ENCODE results near the gene HOXB2.
"Not testable (repeated sequence)": the region's sequence is repeated elsewhere in the genome, so short reads cannot be mapped to it uniquely, and the experiment has no call there.

Gene HOXB2

DNA sequence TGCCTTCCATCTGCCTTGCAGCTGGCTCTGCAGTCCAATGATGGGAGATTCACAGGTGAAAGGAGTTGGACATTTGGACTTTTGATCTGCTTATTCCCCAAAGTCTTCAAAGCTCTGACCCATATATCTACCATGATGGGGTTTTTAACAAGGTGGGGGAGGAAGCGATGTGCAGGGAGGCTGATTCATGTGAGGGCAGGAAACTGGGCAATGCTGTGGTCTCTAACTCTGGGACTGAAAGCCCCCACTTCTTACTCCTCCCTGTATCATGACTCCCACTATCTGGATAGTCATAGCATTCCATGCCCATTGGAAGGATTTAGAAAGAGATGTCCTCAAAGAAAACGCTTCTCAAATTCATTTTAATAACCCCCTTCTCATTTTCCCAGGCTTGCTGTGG is 30.4 kb downstream of the HOXB2 start:
- no peak for DNase-seq (ENCODE audit: low spot score)

DNA sequence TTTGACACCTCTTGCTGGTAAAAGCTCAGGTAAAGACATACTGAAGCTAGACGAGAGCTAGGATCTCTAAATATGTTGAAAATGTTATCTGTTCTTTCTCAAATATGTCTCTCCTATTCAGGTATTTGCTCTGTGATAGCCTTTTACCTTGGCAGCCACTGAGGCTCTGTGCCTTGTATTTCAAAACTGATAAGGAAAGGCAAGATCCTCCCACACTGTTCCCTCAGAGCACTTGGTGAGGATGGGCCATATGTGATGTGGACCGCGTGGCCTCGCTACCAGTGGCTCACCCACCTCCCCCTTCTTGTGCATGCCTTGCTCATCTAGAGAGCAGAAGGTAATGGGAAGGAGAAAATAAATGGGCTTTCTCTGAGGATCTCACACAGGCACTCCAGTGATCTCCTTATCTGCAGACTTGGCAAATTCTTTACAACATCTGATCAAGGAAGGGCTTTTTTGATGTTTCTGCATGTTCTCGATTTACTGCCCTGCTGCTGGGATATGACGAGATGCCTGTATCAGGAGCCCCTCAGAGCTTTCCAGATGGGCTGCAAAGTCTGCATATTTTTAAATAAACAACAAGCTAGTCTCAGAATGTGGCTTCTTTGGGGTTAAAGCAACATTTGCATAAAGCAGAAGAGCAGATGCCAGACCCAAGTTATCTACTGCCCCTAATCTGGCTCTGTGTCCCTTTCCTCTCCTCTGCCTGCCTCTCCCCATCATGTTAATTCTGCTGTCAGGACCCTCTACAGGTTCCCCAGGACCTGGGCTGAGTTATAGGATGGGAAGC is 31.0 kb downstream of the HOXB2 start:
- no peak for DNase-seq (ENCODE audit: low spot score)

DNA sequence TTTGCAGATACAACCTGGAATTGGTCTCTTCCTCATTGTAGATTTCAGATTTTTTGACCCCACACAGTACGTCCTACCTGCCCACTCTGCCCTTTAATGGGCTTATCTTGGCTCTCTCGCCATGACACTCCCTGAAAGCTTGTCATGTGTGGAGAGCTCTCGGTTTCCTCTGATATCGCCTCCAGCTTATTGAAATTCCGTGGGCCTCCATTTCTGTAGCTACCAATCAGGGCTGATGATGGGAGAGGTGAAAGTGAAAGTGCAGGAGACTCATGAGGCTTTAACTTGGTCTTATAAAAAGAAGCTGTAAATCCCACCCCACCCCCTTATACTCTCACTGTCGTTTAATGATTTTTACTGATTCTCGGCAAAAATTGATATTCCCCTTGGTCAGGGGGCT is 31.8 kb downstream of the HOXB2 start:
- DNase-seq (ENCODE audit: low spot score), result no peak

DNA sequence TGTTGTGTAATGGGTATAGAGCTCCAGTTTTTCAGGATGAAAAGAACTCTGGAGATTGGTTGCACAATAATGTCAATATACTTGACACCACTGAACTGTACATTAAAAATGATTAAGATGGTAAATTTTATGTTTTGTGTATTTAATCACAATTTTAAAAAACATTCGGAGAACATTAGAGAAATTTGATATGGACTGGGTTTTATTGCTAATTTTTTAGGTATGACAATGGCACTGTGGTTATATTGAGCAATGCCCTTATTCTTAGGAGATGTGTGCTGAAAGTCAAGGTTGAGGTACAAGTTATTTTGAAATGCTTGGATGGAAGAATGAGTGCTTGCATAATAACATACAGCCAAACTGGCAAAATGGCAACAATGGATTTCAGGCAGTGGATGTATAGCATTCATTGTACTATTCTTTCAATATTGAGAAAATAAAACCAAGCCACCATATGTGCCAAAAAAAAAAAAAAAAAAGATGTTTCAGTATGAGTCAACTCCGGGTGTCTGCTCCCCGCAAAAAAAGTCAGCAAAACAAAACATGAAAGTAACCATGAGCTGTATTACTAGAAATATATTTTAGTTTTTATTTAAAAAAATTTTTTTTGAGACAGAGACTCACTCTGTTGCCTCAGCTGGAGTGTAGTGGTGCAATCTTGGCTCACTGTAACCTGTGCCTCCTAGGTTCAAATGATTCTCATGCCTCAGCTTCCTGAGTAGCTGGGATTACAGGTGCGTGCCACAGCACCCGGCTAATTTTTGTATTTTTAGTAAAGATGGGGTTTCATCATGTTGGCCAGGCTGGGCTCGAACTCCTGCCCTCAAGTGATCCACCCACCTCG is 33.9 kb downstream of the HOXB2 start:
- no peak for DNase-seq (ENCODE audit: low spot score)

DNA sequence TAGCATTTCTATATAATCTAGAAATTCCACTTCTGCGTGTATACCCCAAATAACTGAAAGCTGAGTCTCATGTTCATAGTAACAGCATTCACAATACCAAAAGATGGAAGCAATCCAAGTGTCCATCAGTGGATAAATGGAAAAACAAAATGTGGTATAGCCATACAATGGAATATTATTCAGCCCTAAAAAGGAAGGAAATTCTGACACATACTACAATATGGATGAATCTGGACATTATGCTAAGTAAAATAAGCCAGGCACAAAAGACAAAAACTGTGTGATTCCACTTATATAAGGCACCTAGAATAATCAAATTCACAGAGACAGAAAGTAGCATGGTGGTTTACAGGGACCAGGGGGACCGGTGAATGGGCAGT is 34.5 kb downstream of the HOXB2 start:
- DNase-seq (ENCODE audit: low spot score), result no peak

DNA sequence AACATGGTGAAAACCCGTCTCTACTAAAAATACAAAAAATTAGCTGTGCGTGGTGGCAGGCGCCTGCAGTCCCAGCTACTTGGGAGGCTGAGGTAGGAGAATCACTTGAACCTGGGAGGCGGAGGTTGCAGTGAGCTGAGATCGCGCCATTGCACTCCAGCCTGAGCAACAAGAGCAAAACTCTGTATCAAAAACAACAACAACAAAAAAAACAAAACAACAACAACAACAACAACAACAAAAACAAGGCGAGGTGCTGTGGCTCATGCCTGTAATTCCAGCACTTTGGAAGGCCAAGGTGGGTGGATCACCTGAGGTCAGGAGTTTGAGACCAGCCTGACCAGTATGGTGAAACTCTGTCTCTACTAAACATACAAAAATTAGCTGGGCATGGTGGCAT is 35.2 kb downstream of the HOXB2 start:
- not testable (repeated sequence) for DNase-seq (ENCODE audit: low spot score)

DNA sequence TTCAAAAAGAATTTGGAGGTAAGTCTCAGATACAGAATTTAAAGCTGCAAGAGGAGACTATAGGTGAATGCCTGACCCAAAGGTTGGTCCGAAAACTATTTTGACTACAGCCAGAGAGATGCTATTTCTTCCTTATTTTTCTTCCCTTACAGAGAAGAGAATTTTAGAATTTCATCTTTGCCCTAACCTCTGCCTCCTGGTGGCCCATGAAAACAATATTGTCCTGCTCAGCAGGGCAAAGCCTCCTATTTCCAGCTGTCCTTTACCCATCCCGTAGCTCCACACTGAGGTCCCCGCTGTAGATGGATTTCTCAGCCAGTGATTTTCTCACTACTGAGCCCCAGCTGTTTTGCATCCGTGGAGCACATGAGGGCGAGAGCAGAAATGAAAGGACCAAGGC is 38.7 kb downstream of the HOXB2 start:
- DNase-seq (ENCODE audit: low spot score), result no peak

DNA sequence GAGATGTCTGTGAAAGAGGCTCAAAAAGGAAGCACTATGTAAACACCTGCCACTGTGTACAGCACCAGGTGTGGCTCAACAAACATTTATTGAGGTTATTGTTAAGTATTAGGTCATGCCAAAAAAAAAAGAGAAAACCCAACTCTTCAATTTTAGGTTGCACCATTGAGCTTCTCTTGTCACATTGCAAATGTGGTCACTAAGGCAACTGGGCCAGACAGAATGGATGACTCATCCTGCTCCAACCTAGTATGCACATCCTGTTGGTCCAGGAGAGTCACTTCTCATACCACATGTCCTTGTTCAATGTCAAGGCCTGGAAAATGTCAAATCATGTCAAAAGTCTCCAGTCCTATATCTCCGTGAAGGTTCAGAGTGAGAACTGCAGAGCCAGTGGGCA is 39.1 kb downstream of the HOXB2 start:
- no peak for DNase-seq (ENCODE audit: low spot score)

DNA sequence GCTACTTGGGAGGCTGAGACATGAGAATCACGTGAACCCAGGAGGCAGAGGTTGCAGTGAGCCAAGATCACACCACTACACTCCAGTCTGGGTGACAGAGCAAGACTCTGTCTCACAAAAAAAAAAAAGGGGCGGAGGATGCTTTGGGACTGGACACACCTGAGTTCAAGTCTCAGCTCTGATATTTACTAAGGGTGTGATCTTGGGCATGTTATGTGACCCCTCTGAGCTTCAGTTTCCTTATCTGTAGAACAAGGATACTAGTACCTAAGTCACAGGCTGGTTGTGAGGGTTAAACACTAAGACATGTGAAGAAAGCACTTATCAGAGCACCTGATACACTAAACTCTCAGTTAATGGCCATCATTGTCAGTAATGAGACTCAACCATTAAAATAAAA is 40.0 kb downstream of the HOXB2 start:
- DNase-seq (ENCODE audit: low spot score), result no peak

DNA sequence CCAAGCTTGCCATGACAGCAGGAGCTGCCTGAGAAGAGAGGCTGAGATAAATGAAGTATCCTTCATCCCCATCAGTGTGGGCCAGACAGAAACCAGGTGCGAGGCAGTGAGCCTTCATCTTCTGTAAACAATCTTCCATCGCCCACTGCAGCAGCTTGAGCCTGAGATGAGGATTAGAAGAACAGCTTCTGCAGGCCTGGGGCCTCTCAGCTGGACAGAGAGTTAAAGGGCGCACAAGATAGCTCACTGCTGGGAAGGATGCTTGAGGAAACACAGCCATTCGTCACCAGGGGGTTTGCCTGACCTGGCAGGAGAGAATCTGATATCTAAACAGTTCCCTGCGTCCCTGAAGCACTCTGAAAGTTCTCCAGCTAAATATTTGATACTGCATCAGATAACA is 41.2 kb downstream of the HOXB2 start:
- DNase-seq (ENCODE audit: low spot score), result no peak

DNA sequence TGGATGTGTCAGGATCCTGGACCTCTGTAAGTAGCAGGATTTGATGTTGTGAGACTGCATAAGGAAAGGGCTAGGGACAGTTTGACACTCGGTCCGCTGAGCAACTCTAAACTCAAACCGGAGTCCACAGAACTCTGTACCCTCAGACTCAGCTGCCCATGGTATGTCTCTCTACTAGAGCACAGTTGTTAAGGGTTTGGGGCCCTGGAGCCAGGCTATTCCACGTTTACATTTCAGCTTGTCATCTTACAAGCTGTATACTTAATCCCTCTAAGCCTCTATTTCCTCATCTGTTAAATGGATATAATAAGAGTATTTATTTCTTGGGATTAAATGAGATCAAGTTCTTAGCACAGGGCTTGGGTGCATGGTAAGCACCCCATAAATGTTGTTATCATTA is 42.0 kb downstream of the HOXB2 start:
- DNase-seq (ENCODE audit: low spot score), result no peak

DNA sequence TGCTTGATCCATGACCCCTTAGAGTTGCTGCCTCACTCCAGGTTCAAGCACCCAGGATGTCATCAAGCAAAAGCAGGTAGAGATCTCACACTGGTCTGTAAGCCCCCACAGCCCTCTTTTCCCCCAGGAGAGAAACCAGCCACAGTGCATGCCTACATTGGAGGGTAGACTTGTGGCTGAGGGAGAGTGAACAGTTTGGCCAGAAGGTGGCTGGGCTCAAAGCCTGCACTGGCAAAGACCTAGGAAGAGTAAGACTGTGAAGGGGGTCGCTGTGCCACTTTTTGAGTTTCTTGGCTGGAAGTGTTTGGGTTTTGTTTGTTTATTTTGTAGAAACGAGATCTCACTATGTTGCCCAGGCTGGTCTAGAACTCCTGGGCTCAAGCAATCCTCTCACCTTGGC is 42.6 kb downstream of the HOXB2 start:
- no peak for DNase-seq (ENCODE audit: low spot score)

DNA sequence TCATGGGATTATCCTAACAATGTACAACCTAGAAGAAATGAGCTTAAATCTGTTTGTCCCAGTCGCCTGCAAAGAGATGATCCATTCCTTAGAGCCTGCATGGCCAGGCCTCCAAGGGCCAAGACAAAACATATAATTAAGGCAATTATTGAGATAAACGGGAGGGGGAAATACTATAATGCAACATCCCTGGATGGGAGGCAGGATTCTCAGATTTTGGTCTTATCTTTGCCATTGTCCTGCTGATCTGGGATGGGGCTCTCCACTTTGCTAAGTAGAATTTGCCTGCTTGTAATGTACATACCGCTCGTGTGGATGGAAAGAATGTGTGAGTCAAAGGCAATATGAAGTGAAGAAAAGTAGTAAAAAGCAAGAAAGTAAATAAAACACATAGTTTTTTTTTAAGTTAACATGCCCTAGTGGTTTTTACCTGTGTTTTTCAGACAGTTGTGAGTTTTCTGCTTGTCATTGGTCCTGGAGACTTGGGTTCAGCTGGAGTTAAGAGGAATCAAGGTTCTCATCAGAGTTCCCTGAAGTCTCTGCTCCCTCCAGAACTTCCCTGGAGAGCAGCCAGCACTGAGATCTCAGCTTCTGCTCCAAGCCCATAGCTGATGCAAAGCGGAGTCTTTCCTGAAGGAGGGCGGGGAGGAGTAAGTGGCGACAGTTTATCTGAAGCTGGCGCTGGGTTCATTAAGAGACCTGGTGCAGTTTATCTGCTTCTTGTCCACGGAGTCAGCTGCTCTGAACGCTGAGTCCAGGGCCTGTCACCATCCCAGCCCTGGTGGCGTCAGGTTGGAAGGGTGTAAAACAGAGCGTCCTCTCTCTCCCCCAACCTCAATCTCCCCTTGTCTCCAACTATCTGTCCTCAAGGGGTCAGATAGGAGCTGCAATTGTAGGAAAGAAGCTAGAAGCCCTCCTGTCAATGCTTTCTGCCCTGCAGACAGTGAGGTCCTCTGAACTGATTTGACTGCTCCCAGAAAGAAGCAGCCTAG is 44.2 kb downstream of the HOXB2 start:
- no peak for DNase-seq (ENCODE audit: low spot score)

DNA sequence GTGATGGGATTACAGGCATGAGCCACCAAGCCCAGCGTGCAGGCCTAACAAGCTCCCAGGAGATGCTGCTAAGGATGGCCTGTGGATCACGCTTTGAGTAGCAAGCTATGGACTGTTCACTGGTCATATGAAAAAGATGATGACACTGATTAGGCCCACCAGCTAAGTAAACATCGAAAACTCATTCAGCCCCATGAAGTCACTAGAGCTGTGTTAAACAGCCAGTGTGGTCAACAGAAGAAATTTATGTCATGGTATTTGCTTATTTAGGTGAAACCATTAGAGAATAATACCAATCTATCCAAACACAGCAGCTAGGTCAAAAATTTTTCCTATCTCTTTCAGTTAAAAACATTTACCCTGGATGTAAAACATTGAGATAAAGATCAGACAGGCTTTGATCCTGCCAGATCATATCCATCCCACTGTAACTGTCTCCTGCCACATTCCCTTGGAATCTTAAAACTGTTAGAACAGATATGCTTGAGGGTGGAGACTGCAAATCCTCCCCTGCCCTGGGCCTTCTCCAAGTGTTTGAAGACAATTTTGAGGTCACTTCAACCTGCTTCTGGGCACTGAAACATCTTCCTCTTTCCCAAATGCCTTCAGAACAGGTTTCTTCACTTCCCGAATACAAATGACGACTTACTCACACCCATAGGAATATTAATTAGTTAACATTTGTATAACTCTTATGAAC is 45.0 kb downstream of the HOXB2 start:
- no peak for DNase-seq (ENCODE audit: low spot score)

DNA sequence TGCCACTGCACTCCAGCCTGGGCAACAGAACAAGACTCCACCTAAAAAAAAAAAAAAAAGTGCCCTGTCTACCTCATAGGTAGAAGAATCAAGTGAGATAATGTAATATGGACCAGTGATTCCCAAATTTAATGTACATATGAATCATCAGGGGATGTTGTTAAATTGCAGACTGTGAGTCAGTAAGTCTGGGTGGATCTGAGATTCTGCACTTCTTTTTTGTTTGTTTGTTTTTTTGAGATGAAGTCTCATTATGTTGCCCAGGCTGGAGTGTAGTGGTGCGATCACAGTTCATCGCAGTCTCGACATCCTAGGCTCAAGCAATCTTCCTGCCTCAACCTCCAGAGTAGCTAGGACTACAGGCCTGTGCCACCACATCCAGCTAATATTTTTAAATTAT is 45.7 kb downstream of the HOXB2 start:
- DNase-seq (ENCODE audit: low spot score), result no peak

DNA sequence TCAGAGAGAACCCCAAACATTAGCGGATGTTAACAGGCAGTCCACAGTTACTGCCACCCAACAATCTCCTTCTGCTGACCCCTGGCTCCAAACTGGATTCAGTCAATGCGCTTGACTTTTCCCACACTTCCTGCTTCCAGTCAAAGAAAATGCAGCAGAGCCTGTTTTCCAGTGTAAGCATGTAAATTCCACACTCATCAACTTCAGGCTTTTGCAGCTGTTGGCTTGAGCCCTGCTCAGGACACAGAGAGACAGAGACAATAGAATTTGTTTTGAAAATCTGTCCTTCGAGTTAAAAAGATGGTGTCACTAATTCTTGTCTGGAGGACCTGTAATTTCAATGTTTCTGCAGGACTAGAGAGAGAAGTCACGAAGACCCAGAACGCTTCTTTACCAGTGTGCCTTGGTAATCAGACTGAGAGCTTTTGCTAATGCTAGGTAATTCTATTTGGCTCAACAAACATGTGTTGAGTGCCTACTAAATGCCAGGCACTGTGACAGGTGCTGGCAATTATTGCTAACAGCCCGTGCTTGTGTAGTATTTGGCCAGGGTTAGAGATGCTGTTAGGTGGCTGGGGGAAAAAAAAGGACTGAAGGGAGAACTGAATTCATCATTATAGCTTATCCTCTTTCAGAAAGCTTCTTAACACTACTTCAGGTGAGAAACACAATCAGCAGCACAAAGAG is 46.6 kb downstream of the HOXB2 start:
- DNase-seq (ENCODE audit: low spot score), result no peak

DNA sequence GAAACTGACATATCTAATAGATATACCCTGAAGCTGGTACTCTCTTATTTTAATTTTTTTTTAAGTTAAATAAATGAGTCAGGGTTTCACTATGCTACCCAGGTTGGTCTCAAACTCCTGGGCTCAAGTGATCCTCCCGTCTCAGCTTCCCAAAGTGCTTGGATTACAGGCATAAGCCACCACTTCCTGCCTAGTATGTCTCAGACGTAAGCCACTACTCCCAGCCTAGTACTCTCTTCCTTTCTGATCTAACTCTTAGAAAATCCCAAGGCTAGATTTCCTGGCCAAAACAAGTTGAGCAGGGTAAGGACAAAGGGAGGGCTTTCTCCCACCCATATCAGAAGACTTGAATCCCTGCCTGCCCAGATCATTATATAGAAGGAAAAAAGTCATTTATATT is 47.8 kb downstream of the HOXB2 start:
- DNase-seq (ENCODE audit: low spot score), result no peak

DNA sequence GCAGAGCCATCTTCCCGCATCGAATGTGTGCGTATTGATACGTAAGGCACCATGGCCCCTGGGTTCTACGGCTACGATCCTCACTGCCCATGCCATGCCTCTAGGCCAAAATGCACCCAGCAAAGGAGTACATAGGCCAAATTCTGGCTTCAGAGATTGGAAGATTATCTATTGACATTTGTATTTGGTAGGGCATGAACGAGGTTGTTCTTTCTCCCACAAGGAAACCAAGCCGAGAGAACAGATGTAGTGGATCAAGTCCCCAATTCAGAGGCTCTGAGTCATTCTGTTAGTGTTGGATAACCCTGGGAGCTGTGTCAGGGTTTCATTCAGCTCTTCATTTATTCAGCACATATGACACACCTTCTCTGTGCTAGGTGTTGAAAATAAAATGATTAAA is 50.6 kb downstream of the HOXB2 start:
- no peak for DNase-seq (ENCODE audit: low spot score)

Measured in hematopoietic multipotent progenitor cell treated with erythropoietin and hydrocortisone succinate and interleukin-3 and kit ligand, for 15 days (in vitro differentiated cells).